Effector CD8-positive, alpha-beta T cell (primary cell): ENCODE data around the gene GJA4.
"Not testable (repeated sequence)": the region's sequence is repeated elsewhere in the genome, so short reads cannot be mapped to it uniquely, and the experiment has no call there.

Experiments
- DNase-seq: peaks from one replicate; lab custom pipeline; 2025; lab: John Stamatoyannopoulos, UW

GJA4 gene

GRCh38 chr1:34792424-34792823, 375 bp upstream of the GJA4 start:
- no peak for DNase-seq

DNA sequence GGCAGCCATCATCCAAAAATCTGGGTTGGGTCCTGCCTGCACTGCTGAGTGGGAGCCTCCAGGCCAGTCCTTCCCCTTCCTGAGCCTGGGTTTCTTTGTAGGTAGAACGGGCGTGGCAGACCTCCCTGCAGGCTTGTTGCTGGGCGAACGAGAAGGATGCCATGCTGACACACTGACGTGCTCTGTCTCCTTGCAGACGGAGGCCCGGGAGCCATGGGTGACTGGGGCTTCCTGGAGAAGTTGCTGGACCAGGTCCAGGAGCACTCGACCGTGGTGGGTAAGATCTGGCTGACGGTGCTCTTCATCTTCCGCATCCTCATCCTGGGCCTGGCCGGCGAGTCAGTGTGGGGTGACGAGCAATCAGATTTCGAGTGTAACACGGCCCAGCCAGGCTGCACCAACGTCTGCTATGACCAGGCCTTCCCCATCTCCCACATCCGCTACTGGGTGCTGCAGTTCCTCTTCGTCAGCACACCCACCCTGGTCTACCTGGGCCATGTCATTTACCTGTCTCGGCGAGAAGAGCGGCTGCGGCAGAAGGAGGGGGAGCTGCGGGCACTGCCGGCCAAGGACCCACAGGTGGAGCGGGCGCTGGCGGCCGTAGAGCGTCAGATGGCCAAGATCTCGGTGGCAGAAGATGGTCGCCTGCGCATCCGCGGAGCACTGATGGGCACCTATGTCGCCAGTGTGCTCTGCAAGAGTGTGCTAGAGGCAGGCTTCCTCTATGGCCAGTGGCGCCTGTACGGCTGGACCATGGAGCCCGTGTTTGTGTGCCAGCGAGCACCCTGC, 1.4 kb downstream of the GJA4 start:
- no peak for DNase-seq

DNA sequence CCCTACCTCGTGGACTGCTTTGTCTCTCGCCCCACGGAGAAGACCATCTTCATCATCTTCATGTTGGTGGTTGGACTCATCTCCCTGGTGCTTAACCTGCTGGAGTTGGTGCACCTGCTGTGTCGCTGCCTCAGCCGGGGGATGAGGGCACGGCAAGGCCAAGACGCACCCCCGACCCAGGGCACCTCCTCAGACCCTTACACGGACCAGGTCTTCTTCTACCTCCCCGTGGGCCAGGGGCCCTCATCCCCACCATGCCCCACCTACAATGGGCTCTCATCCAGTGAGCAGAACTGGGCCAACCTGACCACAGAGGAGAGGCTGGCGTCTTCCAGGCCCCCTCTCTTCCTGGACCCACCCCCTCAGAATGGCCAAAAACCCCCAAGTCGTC, 2.0 kb downstream of the GJA4 start:
- no peak for DNase-seq

GRCh38 chr1:34795916-34796315, 3.1 kb downstream of the GJA4 start:
- DNase-seq = no peak

DNA sequence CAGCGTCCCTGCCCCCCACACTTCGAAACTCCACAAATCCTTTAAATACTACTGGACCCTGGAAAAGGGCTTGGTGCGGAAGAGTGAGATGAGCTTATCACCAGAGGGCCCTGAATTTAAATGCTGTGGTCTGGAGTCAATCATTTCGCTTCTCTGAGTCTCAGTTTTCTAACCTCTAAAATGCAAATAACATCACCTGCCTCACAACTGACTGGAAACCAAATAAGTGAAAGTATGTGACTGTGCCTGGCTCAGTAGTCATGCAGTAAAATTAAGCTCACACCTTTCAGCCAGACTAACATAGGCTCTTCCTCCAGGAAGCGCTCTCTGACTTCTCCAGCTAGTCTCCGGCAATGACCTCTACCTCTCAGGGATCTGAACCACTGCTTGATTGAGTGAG, 4.2 kb downstream of the GJA4 start:
- no peak for DNase-seq

GRCh38 chr1:34800214-34800613, 7.4 kb downstream of the GJA4 start:
- no peak for DNase-seq

DNA sequence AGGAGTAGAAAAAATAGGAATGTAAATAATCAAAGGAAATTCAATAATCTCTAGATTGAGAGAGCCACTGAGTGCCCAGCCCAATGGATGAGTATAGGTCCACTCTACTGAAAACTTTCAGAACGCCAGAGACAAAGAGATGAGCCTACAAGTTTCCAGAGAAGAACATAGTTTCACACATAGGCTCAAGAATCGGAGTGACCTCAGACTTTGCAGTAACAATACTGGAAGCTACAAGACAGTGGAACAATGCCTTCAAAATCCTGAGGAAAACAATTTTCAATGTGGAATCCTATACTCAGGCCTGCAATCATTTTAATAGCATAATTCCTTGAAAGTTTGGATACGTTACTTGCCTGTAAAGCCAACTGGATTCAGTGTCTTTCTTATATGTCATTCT, 11.0 kb downstream of the GJA4 start:
- no peak for DNase-seq

DNA sequence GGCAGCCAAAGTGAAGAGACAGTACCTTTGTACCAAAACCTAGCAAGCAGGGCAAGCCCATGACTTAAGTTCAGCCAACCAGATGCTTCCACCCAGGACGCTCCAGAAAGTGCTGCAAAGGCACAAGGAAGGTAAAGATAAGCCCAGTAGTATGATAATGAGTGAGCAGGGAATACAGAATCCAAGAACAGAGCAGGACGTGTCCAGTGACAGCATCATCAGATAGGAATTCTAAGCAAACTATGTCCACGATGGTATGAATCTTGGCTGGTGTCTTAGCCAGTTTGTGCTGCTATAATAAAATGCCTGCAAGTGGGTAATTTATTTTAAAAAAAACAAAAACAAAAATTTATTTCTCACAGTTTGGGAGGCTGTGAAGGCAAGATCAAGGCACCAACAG, 13.6 kb downstream of the GJA4 start:
- DNase-seq = no peak

GRCh38 chr1:34808051-34808810, 15.4 kb downstream of the GJA4 start:
- no peak for DNase-seq

DNA sequence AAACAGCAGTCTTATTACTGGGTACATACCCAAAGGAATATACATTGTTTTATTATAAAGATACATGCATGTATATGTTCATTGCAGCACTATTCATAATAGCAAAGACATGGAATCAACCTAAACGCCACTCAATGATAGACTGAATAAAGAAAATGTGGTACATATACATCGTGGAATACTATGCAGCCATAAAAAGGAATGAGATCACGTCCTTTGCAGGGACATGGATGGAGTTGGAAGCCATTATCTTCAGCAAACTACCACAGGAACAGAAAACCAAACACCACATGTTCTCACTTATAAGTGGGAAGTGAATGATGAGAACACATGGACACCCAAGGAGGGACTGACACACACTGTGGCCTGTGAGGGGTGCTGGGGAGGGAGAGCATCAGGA, 18.0 kb downstream of the GJA4 start:
- DNase-seq = not testable (repeated sequence)

- DNase-seq = no peak
These were observed 23.5 kb downstream of the GJA4 start for GRCh38 chr1:34816332-34816731.

GRCh38 chr1:34816778-34817177, 24.0 kb downstream of the GJA4 start:
- DNase-seq = no peak

- DNase-seq = not testable (repeated sequence)
These were observed 26.1 kb downstream of the GJA4 start for GRCh38 chr1:34818862-34819261.

DNA sequence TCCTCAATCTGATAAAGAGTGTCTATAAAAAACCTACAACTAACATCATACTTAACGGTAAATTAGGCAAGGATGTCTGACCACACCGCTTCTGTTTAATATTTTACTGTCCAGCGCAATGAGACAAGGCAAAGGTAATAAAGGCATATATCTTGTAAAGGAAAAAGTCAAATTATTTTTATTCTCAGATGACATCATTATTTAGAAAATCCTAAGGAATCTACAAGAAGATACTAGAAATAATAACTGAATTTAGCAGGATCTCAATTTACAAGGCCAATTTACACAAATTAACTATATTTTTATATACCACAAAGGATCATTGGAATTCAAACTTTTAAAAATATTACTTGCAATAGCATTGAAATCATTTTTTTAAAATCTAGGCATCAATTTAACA, 29.4 kb downstream of the GJA4 start:
- no peak for DNase-seq

GRCh38 chr1:34824817-34825454, 32.1 kb downstream of the GJA4 start:
- DNase-seq = no peak

GRCh38 chr1:34825455-34826091, 32.8 kb downstream of the GJA4 start:
- no peak for DNase-seq

DNA sequence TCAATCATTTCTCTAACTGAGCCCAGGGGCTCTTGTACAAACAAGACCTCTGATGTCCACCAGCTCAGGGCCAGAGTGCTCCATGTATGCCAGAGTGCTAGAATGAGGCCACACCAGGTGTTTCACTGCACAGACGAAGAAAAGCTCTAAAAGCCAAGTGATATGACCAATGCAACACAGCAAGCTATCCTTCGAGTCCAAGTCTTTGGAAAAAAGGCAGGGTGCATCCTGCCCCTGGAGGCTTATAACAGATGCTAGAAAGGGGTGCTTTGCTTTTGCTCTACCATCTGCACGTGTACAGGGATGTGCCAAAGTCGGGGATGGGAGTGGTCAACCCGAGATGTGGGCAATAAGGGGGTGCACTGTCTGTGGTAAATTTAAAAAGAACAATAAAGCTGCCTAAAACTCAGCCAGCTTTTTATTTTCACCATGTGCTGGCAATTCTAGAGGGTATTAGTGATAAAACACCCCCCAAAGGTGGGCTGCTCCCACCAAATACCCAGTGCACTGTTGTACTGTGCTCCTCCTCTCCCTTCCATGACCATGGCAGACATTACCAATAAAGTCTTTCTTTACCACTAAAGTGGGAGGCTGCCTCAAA, 34.6 kb downstream of the GJA4 start:
- no peak for DNase-seq

DNA sequence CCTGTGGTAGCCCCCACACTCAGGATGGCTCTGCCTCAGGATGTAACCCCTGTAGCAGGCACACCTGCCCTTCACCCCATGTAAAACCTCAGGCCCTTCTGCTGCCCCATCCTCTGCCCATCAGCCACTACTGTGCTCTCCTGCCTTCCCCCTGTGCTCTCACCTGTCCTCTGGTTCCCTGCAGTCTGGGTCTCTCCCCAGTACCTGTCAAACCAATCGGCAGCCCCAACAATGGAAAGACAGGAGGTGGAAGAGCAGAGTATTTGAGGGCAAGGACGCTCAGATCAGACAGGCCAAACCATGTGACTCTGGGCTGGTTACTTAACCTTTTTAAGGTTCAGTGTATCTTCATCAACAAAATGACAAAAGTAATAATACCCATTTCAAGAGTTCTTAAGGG, 35.8 kb downstream of the GJA4 start:
- no peak for DNase-seq

DNA sequence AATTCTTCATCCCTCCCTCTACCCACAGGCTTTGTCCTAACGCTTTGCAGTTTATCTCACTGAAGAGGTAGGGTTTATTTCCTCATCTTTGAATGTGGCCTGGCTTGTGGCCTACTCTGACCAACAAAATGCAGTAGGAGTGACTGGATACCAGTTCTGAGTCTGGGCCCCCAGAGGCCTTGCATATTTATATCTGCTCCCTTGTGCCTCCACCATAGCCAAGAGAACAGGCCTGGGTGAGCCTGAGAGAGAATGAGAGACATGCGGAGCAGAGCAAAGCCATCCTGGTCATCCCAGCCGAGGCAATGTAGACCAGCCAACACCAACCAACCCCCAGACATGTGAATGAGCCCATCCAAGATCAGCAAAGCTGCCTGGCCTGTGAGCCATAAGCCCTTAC, 36.5 kb downstream of the GJA4 start:
- no peak for DNase-seq

DNA sequence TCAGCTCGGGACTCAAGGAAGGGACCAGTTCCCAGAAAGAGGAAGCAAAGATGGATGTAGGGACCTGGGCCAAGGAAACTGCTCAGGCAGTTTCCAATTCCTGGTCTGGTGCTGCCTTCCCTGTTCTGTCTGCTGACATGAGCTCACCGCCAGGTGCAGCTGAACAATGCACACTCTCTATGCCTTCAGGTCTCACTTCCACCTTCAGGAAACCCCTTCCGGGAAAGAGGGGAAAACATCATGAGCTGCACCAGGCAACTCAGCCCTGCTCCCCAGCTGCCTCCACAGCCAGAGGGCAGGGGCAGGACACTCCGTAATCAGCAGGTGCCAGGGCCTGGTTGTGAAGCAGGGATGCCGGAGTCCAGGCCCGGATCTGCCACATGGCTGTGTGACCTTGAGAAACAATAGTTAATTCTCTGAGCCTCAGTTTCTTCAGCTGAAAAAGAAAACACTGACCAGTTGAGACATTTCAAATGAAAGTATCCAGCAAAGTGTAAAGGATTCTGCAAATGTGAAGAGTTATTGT, 39.0 kb downstream of the GJA4 start:
- no peak for DNase-seq

- no peak for DNase-seq
These were observed 40.9 kb downstream of the GJA4 start for GRCh38 chr1:34833711-34834110.
